Hepatocyte (in vitro differentiated cells): ENCODE results near the gene ZDHHC24. TPM values are rescaled to one million over a fixed set of nuclear protein-coding genes. Genes with fewer than 3 reads are reported as not detected.

Source experiments
- DNase-seq: peaks from one replicate; pipeline ENCODE4 v3.0.0-alpha.2; 2016; ENCODE audit warnings: low spot score
- H2AFZ ChIP-seq: fragments of 200-600 bp; sonication (generic); 2 replicates; pipeline ENCODE4 v1.6.0; 2016; ENCODE audit warnings: antibody characterized with exemption, mild to moderate bottlenecking
- H3K27ac ChIP-seq: fragments of 200-600 bp; sonication (generic); 2 replicates; pipeline ENCODE4 v1.5.1; 2016; ENCODE audit warnings: mild to moderate bottlenecking
- H3K27me3 ChIP-seq: fragments of 200-600 bp; sonication (generic); 2 replicates; pipeline ENCODE4 v1.6.1; 2016
- H3K36me3 ChIP-seq: fragments of 200-600 bp; sonication (generic); replicated peaks from 2 replicates; pipeline ENCODE4 v1.5.1; 2016; ENCODE audit warnings: low read depth; ENCODE audit not compliant: insufficient read depth
- H3K4me1 ChIP-seq: fragments of 200-600 bp; sonication (generic); 2 replicates; pipeline ENCODE4 v1.5.1; 2016; ENCODE audit warnings: mild to moderate bottlenecking, moderate library complexity; ENCODE audit not compliant: insufficient read depth
- H3K4me2 ChIP-seq: fragments of 200-600 bp; sonication (generic); 2 replicates; pipeline ENCODE4 v1.6.0; 2016
- H3K4me3 ChIP-seq: fragments of 200-600 bp; sonication (generic); 2 replicates; pipeline ENCODE4 v1.5.1; 2016; ENCODE audit warnings: mild to moderate bottlenecking
- H3K79me2 ChIP-seq: fragments of 200-600 bp; sonication (generic); 2 replicates; pipeline ENCODE4 v1.6.0; 2017; ENCODE audit warnings: mild to moderate bottlenecking
- H3K9me2 ChIP-seq: fragments of 200-600 bp; sonication (generic); replicated peaks from 2 replicates; pipeline ENCODE4 v1.6.0; 2017; ENCODE audit warnings: mild to moderate bottlenecking; ENCODE audit not compliant: insufficient read depth
- H3K9me3 ChIP-seq: fragments of 200-600 bp; sonication (generic); 2 replicates; pipeline ENCODE4 v1.5.1; 2016; ENCODE audit warnings: low read depth, mild to moderate bottlenecking
- H4K20me1 ChIP-seq: fragments of 200-600 bp; sonication (generic); 2 replicates; pipeline ENCODE4 v1.6.0; 2016; ENCODE audit warnings: mild to moderate bottlenecking; ENCODE audit not compliant: insufficient read depth, poor library complexity, severe bottlenecking
- EZH2 ChIP-seq: fragments of 200-600 bp; sonication (generic); IDR thresholded peaks from 2 replicates; pipeline ENCODE4 v1.6.1; 2016; ENCODE audit warnings: antibody characterized with exemption, mild to moderate bottlenecking, borderline replicate concordance
- EZH2phosphoT487 ChIP-seq: fragments of 200-600 bp; sonication (generic); IDR thresholded peaks from one replicate; pipeline ENCODE4 v1.6.1; 2018; ENCODE audit warnings: antibody characterized with exemption, mild to moderate bottlenecking, low read depth, moderate library complexity; ENCODE audit not compliant: unreplicated experiment, severe bottlenecking
- WGBS: methylation state at CpG from one replicate; pipeline ENCODE4 v1.1.6; 2016; ENCODE audit warnings: low lambda C conversion rate; ENCODE audit errors: missing lambda C conversion rate; 5-methylcytosine and 5-hydroxymethylcytosine counted together
- polyA plus RNA-seq: library from polyadenylated mRNA; unstranded; fragments of >200 nt; fragmentation: Nextera tagmentation; extraction: Ambion mirVana; gene quantifications from 2 replicates; pipeline ENCODE4 v1.2.1, GENCODE V29; 2016
- total RNA-seq: library from RNA; depleted of rRNA; stranded (reverse); fragments of >200 nt; gene quantifications from 2 replicates; pipeline ENCODE4 v1.2.3, GENCODE V29; 2014
- TF ChIP-seq, protein P1 (sequence below): fragments of 200-600 bp; sonication (generic); IDR thresholded peaks from 2 replicates; pipeline ENCODE4 v1.5.1; 2016; ENCODE audit warnings: antibody characterized with exemption, mild to moderate bottlenecking; ENCODE audit not compliant: poor library complexity

The ZDHHC24 gene
- total and polyA plus RNA-seq, 2 experiments from 2014 or later, result 10.3 to 16.9 TPM

DNA sequence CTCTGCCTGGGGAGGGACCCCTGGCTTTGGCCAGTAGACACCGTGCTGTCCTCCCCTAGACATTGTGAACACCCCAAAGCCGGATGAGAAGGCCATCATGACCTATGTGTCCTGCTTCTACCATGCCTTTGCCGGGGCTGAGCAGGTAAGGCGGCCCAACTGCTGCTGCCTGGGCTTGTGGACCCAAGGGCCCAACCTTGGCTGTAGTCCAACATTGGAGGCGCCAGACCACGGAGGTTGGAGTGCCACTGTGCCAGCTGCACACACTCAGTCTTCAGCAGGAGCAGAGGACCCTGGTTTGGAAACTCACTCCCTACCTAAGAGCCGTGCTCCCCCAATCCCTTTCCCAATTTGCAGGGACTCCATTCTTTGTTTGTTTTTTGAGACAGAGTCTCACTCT lies 10.2 kb upstream of the ZDHHC24 start:
- H3K27ac ChIP-seq, result no peak overlapping the region
- WGBS, result 91% methylated on average over 7 of the region's 7 CpGs
- no peaks in the 10 kb centered on the region for H3K9me3 ChIP-seq
- no peak overlapping the region for H3K4me3 ChIP-seq
- DNase-seq, result no peak
- H3K36me3 ChIP-seq, result no peaks in the 10 kb centered on the region
- TF ChIP-seq, protein P1, sequence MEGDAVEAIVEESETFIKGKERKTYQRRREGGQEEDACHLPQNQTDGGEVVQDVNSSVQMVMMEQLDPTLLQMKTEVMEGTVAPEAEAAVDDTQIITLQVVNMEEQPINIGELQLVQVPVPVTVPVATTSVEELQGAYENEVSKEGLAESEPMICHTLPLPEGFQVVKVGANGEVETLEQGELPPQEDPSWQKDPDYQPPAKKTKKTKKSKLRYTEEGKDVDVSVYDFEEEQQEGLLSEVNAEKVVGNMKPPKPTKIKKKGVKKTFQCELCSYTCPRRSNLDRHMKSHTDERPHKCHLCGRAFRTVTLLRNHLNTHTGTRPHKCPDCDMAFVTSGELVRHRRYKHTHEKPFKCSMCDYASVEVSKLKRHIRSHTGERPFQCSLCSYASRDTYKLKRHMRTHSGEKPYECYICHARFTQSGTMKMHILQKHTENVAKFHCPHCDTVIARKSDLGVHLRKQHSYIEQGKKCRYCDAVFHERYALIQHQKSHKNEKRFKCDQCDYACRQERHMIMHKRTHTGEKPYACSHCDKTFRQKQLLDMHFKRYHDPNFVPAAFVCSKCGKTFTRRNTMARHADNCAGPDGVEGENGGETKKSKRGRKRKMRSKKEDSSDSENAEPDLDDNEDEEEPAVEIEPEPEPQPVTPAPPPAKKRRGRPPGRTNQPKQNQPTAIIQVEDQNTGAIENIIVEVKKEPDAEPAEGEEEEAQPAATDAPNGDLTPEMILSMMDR, result no peak
- H3K4me1 ChIP-seq, result no peaks in the 10 kb centered on the region
- H3K79me2 ChIP-seq, result no peaks in the 10 kb centered on the region
- no peaks in the 10 kb centered on the region for H3K27me3 ChIP-seq
- H3K9me2 ChIP-seq, result no peaks in the 10 kb centered on the region
- no peak overlapping the region for H2AFZ ChIP-seq
- H4K20me1 ChIP-seq, result no peaks in the 10 kb centered on the region
- H3K4me2 ChIP-seq, result no peak overlapping the region

DNA sequence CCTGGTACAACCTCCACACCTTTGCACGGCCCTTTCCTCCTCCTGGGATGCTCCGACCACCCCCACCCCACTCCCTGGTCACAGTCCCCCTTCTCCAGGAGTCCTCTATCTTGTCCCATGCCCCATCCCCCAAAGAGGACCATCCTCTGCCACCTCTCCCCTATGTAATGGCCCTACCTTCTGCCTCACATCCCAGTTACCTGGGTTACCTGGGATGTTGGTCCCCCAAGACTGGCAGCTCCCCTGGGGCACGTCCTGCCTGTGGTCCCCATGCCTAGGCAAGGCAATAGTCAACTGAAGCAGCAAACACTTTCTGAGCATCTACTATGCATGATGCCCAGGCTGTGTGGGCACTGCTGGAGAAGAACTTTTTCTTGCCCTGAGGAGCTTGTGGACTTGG lies 9.6 kb upstream of the ZDHHC24 start:
- 67% methylated on average over 1 of the region's 3 CpGs for WGBS
- TF ChIP-seq, protein P1, result no peak
- TF ChIP-seq EZH2phosphoT487 (no peak), EZH2 (no peak)
- Histone ChIP-seq H3K36me3 (no peaks in the 10 kb centered on the region), H3K4me2 (no peak overlapping the region), H2AFZ (no peak overlapping the region), H4K20me1 (no peaks in the 10 kb centered on the region), H3K79me2 (no peaks in the 10 kb centered on the region), H3K9me2 (no peaks in the 10 kb centered on the region), H3K4me1 (no peaks in the 10 kb centered on the region), H3K27ac (no peak overlapping the region), H3K27me3 (no peaks in the 10 kb centered on the region), H3K9me3 (no peaks in the 10 kb centered on the region), H3K4me3 (no peak overlapping the region)
- DNase-seq, result no peak

DNA sequence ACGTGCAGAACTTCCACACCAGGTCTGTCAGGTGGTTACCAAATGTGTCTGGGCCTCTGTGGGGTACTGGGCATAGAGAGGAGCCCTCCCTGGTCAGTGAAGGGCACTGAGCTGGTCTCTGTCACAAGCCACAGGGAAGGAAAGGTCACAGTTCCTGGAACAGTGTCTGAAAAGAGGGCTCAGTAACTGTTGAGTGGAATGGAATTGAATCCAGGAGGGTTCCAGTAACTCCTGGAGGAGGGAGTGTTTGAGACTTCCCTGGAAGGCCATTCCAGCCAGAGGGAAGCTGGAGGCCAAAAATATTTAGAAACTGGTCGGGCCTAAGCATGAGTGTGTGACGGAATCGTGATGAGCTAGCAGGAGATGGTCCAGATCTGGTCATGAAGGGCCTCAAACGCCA lies 8.8 kb upstream of the ZDHHC24 start:
- Histone ChIP-seq H3K4me1 (no peaks in the 10 kb centered on the region), H3K9me3 (no peaks in the 10 kb centered on the region), H3K9me2 (no peaks in the 10 kb centered on the region), H3K79me2 (no peaks in the 10 kb centered on the region), H2AFZ (no peak overlapping the region), H3K27ac (no peak overlapping the region), H3K4me3 (no peak overlapping the region), H3K36me3 (no peaks in the 10 kb centered on the region), H3K4me2 (no peak overlapping the region), H4K20me1 (no peaks in the 10 kb centered on the region), H3K27me3 (no peaks in the 10 kb centered on the region)
- no peak for DNase-seq
- WGBS, result 88% methylated on average over 5 of the region's 5 CpGs
- no peak for TF ChIP-seq EZH2phosphoT487
- TF ChIP-seq EZH2, result no peak
- TF ChIP-seq, protein P1, result no peak

DNA sequence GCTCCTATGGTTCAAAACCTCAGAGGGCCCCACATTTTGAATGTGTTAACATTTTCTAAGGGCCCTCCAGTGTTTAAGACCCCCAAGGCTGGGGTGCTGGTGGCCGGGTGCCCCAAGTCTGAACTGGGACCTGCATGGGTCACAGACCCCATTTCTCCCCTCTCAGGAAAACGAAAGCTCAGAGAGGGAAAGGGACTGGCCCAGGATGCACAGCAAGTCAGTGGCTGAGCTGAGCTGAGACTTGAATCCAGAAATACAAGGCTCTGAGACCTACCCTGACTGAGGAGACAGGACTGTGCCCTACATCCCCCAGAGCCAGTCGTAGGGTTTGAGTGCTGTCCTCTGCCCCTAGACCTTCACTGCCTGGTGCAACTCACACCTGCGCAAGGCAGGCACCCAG lies 5.0 kb upstream of the ZDHHC24 start:
- Histone ChIP-seq H3K79me2 (no peaks in the 10 kb centered on the region), H3K27ac (no peak overlapping the region), H4K20me1 (no peaks in the 10 kb centered on the region), H3K4me1 (peaks cover 10% of the 10 kb centered on the region), H2AFZ (no peak overlapping the region), H3K4me2 (no peak overlapping the region), H3K9me2 (no peaks in the 10 kb centered on the region), H3K27me3 (no peaks in the 10 kb centered on the region), H3K4me3 (no peak overlapping the region), H3K9me3 (no peaks in the 10 kb centered on the region), H3K36me3 (no peaks in the 10 kb centered on the region)
- WGBS, result 89% methylated on average over 4 of the region's 4 CpGs
- no peak for DNase-seq
- TF ChIP-seq EZH2phosphoT487 (no peak), EZH2 (no peak)
- TF ChIP-seq, protein P1, result no peak
